HEK293 (cell line): ENCODE results near the gene BCAP31.
A peak's percentile ranks its signal among the peaks of the same experiment; 100 is the strongest.

Source experiments
- BCL11B ChIP-seq: fragments of 450-650 bp; formaldehyde crosslinking; IDR thresholded peaks from 2 replicates; pipeline ENCODE4 v1.5.1; 2016; ENCODE audit warnings: low read depth, missing biosample characterization, missing genetic modification characterization
- KLF10 ChIP-seq: fragments of 450-650 bp; IDR thresholded peaks from 2 replicates; pipeline ENCODE4 v1.5.1; 2018; ENCODE audit warnings: missing biosample characterization, mild to moderate bottlenecking, missing genetic modification characterization
- KLF8 ChIP-seq: fragments of 450-650 bp; formaldehyde crosslinking; IDR thresholded peaks from 2 replicates; pipeline ENCODE4 v1.5.1; 2016; ENCODE audit warnings: missing biosample characterization, missing genetic modification characterization
- SP2 ChIP-seq: fragments of 450-650 bp; formaldehyde crosslinking; IDR thresholded peaks from 2 replicates; pipeline ENCODE4 v1.5.1; 2016; ENCODE audit warnings: missing biosample characterization, missing genetic modification characterization
- SP3 ChIP-seq: fragments of 450-650 bp; formaldehyde crosslinking; IDR thresholded peaks from 2 replicates; pipeline ENCODE4 v1.5.1; 2016; ENCODE audit warnings: missing biosample characterization, missing genetic modification characterization
- ZBTB20 ChIP-seq: fragments of 450-650 bp; formaldehyde crosslinking; IDR thresholded peaks from 2 replicates; pipeline ENCODE4 v1.5.1; 2016; ENCODE audit warnings: missing biosample characterization, missing genetic modification characterization
- ZBTB8A ChIP-seq: fragments of 450-650 bp; formaldehyde crosslinking; IDR thresholded peaks from 2 replicates; pipeline ENCODE4 v1.5.1; 2016; ENCODE audit warnings: missing biosample characterization, missing genetic modification characterization
- ZEB2 ChIP-seq: fragments of 450-650 bp; formaldehyde crosslinking; IDR thresholded peaks from 2 replicates; pipeline ENCODE4 v1.5.1; 2016; ENCODE audit warnings: missing biosample characterization, missing genetic modification characterization
- ZFP69B ChIP-seq: fragments of 450-650 bp; formaldehyde crosslinking; IDR thresholded peaks from 2 replicates; pipeline ENCODE4 v1.5.1; 2016; ENCODE audit warnings: missing biosample characterization, missing genetic modification characterization
- ZNF16 ChIP-seq: fragments of 450-650 bp; formaldehyde crosslinking; IDR thresholded peaks from 2 replicates; pipeline ENCODE4 v1.5.1; 2016; ENCODE audit warnings: low read depth, missing biosample characterization, missing genetic modification characterization
- ZNF174 ChIP-seq: fragments of 450-650 bp; formaldehyde crosslinking; IDR thresholded peaks from 2 replicates; pipeline ENCODE4 v1.5.0; 2017; ENCODE audit warnings: missing biosample characterization, mild to moderate bottlenecking, missing genetic modification characterization
- ZNF335 ChIP-seq: fragments of 450-650 bp; formaldehyde crosslinking; conservative IDR thresholded peaks from 2 replicates; pipeline ENCODE4 v1.5.1; 2016; ENCODE audit warnings: missing biosample characterization, missing genetic modification characterization
- ZNF394 ChIP-seq: fragments of 450-650 bp; formaldehyde crosslinking; IDR thresholded peaks from 2 replicates; pipeline ENCODE4 v1.5.1; 2016; ENCODE audit warnings: missing biosample characterization, missing genetic modification characterization, mild to moderate bottlenecking, moderate library complexity, borderline replicate concordance
- ZNF416 ChIP-seq: fragments of 450-650 bp; formaldehyde crosslinking; IDR thresholded peaks from 2 replicates; pipeline ENCODE4 v1.5.1; 2016; ENCODE audit warnings: missing biosample characterization, missing genetic modification characterization
- ZNF621 ChIP-seq: fragments of 450-650 bp; formaldehyde crosslinking; IDR thresholded peaks from 2 replicates; pipeline ENCODE4 v1.5.1; 2017; ENCODE audit warnings: missing biosample characterization, missing genetic modification characterization
- ZNF785 ChIP-seq: fragments of 450-650 bp; formaldehyde crosslinking; IDR thresholded peaks from 2 replicates; pipeline ENCODE4 v1.5.1; 2016; ENCODE audit warnings: missing biosample characterization, missing genetic modification characterization
- ZSCAN30 ChIP-seq: fragments of 450-650 bp; IDR thresholded peaks from 2 replicates; pipeline ENCODE4 v1.5.1; 2018; ENCODE audit warnings: missing biosample characterization, mild to moderate bottlenecking, missing genetic modification characterization, moderate library complexity
- ZXDB ChIP-seq: fragments of 450-650 bp; formaldehyde crosslinking; IDR thresholded peaks from 2 replicates; pipeline ENCODE4 v1.5.1; 2016; ENCODE audit warnings: missing biosample characterization, missing genetic modification characterization
- TF ChIP-seq, protein P1 (sequence below): fragments of 450-650 bp; formaldehyde crosslinking; IDR thresholded peaks from 2 replicates; pipeline ENCODE4 v1.5.1; 2017; ENCODE audit warnings: missing biosample characterization, mild to moderate bottlenecking, missing genetic modification characterization, moderate library complexity
- TF ChIP-seq, protein P2 (sequence below): fragments of 450-650 bp; formaldehyde crosslinking; IDR thresholded peaks from 2 replicates; pipeline ENCODE4 v1.5.1; 2016; ENCODE audit warnings: missing biosample characterization, missing genetic modification characterization
- TF ChIP-seq, protein P3 (sequence below): fragments of 450-650 bp; formaldehyde crosslinking; IDR thresholded peaks from 2 replicates; pipeline ENCODE4 v1.5.1; 2016; ENCODE audit warnings: missing biosample characterization, missing genetic modification characterization
- TF ChIP-seq, protein P4 (sequence below): fragments of 450-650 bp; formaldehyde crosslinking; IDR thresholded peaks from 2 replicates; pipeline ENCODE4 v1.5.1; 2016; ENCODE audit warnings: missing biosample characterization, missing genetic modification characterization

BCAP31 gene

DNA sequence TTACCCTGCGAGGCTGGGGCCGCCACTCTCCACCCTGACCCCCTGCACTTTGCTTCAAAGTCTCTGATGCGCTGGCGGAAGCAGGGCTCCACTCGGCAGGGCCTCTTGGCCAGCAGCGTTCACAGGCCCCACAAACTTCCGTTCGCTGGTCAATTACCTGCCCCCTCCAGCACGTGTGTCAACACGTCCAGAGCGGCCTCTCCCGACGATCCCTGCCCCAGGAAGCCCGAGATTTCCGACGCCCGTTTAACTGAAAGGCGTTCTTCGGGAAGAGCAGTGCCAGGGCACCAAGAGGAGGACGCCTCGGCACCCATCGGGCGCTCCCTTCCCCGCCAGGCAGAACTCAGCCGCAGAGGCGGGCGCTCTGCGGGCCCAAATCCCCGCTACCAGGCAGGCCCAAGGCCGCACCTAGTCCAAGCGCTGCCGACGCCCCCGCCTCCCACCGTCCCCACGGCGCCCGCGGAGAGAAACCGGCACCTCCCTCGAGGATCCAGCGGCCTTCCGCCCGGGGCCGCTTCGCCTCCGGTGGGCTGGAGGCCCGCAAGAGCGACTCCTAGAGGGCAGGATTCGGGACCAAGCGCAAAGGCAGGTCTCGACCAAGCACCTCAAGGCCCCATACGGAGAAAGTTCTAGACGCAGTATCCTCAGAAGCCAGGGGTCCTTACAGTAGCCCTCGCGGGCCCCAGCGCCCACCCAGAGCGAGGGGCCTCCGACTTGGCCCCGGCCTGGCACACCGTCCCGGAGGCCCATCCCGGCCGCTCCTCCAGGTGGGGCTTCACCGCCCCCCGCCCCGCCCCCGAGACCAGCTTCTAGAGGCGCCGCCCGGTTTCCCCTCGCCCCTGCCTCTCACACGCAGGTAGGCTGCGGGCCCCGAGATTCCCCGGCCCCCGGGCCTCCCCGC is 586 bp downstream of the BCAP31 start (continued):
- TF ChIP-seq, protein P1, sequence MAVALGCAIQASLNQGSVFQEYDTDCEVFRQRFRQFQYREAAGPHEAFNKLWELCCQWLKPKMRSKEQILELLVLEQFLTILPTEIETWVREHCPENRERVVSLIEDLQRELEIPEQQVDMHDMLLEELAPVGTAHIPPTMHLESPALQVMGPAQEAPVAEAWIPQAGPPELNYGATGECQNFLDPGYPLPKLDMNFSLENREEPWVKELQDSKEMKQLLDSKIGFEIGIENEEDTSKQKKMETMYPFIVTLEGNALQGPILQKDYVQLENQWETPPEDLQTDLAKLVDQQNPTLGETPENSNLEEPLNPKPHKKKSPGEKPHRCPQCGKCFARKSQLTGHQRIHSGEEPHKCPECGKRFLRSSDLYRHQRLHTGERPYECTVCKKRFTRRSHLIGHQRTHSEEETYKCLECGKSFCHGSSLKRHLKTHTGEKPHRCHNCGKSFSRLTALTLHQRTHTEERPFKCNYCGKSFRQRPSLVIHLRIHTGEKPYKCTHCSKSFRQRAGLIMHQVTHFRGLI, result no peak
- peak; percentile 16; the same call in 1 of the 2 replicates for TF ChIP-seq ZSCAN30 (tag by site-specific recombination)
- peak; percentile 4; the same call in 1 of the 2 replicates for TF ChIP-seq ZXDB (tag by site-specific recombination)
- peak; percentile 68 for TF ChIP-seq ZBTB8A (tag by site-specific recombination)
- TF ChIP-seq ZNF416, result no peak
- TF ChIP-seq ZNF394 (tag by site-specific recombination), result 0 out of 2 replicates have a peak, but pooled peaks have one; percentile 16
- TF ChIP-seq ZNF785 (tag by site-specific recombination), result no peak
- TF ChIP-seq SP2 (tag by site-specific recombination), result peak; percentile 64
- TF ChIP-seq ZNF174 (tag by site-specific recombination), result no peak
- TF ChIP-seq ZBTB20 (tag by site-specific recombination), result peak; percentile 61; the same call in 1 of the 2 replicates
- TF ChIP-seq, protein P2, sequence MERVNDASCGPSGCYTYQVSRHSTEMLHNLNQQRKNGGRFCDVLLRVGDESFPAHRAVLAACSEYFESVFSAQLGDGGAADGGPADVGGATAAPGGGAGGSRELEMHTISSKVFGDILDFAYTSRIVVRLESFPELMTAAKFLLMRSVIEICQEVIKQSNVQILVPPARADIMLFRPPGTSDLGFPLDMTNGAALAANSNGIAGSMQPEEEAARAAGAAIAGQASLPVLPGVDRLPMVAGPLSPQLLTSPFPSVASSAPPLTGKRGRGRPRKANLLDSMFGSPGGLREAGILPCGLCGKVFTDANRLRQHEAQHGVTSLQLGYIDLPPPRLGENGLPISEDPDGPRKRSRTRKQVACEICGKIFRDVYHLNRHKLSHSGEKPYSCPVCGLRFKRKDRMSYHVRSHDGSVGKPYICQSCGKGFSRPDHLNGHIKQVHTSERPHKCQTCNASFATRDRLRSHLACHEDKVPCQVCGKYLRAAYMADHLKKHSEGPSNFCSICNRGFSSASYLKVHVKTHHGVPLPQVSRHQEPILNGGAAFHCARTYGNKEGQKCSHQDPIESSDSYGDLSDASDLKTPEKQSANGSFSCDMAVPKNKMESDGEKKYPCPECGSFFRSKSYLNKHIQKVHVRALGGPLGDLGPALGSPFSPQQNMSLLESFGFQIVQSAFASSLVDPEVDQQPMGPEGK (tag by site-specific recombination), result 0 out of 2 replicates have a peak, but pooled peaks have one; percentile 53
- no peak for TF ChIP-seq BCL11B (tag by site-specific recombination)
- peak; percentile 50; the same call in 1 of the 2 replicates for TF ChIP-seq KLF10 (tag by site-specific recombination)
- TF ChIP-seq SP3 (tag by site-specific recombination), result peak; percentile 79
- TF ChIP-seq, protein P3, sequence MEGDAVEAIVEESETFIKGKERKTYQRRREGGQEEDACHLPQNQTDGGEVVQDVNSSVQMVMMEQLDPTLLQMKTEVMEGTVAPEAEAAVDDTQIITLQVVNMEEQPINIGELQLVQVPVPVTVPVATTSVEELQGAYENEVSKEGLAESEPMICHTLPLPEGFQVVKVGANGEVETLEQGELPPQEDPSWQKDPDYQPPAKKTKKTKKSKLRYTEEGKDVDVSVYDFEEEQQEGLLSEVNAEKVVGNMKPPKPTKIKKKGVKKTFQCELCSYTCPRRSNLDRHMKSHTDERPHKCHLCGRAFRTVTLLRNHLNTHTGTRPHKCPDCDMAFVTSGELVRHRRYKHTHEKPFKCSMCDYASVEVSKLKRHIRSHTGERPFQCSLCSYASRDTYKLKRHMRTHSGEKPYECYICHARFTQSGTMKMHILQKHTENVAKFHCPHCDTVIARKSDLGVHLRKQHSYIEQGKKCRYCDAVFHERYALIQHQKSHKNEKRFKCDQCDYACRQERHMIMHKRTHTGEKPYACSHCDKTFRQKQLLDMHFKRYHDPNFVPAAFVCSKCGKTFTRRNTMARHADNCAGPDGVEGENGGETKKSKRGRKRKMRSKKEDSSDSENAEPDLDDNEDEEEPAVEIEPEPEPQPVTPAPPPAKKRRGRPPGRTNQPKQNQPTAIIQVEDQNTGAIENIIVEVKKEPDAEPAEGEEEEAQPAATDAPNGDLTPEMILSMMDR (tag by site-specific recombination), result peak; percentile 80
- TF ChIP-seq ZFP69B, result peak; percentile 23; the same call in 1 of the 2 replicates
- TF ChIP-seq, protein P4, sequence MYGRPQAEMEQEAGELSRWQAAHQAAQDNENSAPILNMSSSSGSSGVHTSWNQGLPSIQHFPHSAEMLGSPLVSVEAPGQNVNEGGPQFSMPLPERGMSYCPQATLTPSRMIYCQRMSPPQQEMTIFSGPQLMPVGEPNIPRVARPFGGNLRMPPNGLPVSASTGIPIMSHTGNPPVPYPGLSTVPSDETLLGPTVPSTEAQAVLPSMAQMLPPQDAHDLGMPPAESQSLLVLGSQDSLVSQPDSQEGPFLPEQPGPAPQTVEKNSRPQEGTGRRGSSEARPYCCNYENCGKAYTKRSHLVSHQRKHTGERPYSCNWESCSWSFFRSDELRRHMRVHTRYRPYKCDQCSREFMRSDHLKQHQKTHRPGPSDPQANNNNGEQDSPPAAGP (tag by site-specific recombination), result peak; percentile 39; the same call in 1 of the 2 replicates
- no peak for TF ChIP-seq ZNF621 (tag by site-specific recombination)
- TF ChIP-seq KLF8 (tag by site-specific recombination), result peak; percentile 27; the same call in 1 of the 2 replicates
- 0 out of 2 replicates have a peak, but pooled peaks have one; percentile 63 for TF ChIP-seq ZEB2
- peak; percentile 88 for TF ChIP-seq ZNF335 (tag by site-specific recombination)
- TF ChIP-seq ZNF16 (tag by site-specific recombination), result no peak
